HG03460 (cell line): ENCODE data around the gene CFAP107.
"Not testable (repeated sequence)": the region's sequence is repeated elsewhere in the genome, so short reads cannot be mapped to it uniquely, and the experiment has no call there.

ENCODE experiments used
- ATAC-seq: cut with Tn5 transposase; IDR thresholded peaks from one replicate; pipeline ENCODE4 v1.9.1; 2021; ENCODE audit not compliant: unreplicated experiment

Gene CFAP107

GRCh38 chr1:12745992-12746323, at the start of gene CFAP107:
Gene CFAP107 (plus strand): TSS chr1:12746200. CDS start chr1:12746431, 231 bp downstream.
- ATAC-seq = no peak

- no peak for ATAC-seq
Measured at GRCh38 chr1:12696658-12697057, 49.3 kb upstream of the CFAP107 start.

- no peak for ATAC-seq
Measured at GRCh38 chr1:12697397-12697796, 48.6 kb upstream of the CFAP107 start.

GRCh38 chr1:12703821-12704451, 42.1 kb upstream of the CFAP107 start:
- no peak for ATAC-seq

- ATAC-seq = no peak
Measured at GRCh38 chr1:12706061-12706460, 39.9 kb upstream of the CFAP107 start.

GRCh38 chr1:12708396-12709090, 37.5 kb upstream of the CFAP107 start:
- ATAC-seq = no peak

- no peak for ATAC-seq
Measured at GRCh38 chr1:12709091-12709491, 36.9 kb upstream of the CFAP107 start.

GRCh38 chr1:12709696-12710095, 36.3 kb upstream of the CFAP107 start:
- ATAC-seq = no peak

GRCh38 chr1:12711536-12711935, 34.5 kb upstream of the CFAP107 start:
- no peak for ATAC-seq

- ATAC-seq = no peak
Measured at GRCh38 chr1:12712076-12712475, 33.9 kb upstream of the CFAP107 start.

GRCh38 chr1:12712929-12713328, 33.1 kb upstream of the CFAP107 start:
- ATAC-seq = no peak

- not testable (repeated sequence) for ATAC-seq
Measured at GRCh38 chr1:12713651-12714050, 32.3 kb upstream of the CFAP107 start.

- no peak for ATAC-seq
Measured at GRCh38 chr1:12714710-12715475, 31.1 kb upstream of the CFAP107 start.

- ATAC-seq = no peak
Measured at GRCh38 chr1:12715896-12716437, 30.0 kb upstream of the CFAP107 start, which contains the start of gene AADACL3. Gene AADACL3 (plus strand): TSS chr1:12716110. CDS start chr1:12716177, 67 bp downstream.

- ATAC-seq = no peak
Measured at GRCh38 chr1:12717301-12717838, 28.6 kb upstream of the CFAP107 start.

GRCh38 chr1:12722626-12723025, 23.4 kb upstream of the CFAP107 start:
- no peak for ATAC-seq

- ATAC-seq = no peak
Measured at GRCh38 chr1:12728391-12728790, 17.6 kb upstream of the CFAP107 start.

- ATAC-seq = no peak
Measured at GRCh38 chr1:12730156-12730555, 15.8 kb upstream of the CFAP107 start.

- ATAC-seq = not testable (repeated sequence)
Measured at GRCh38 chr1:12731084-12731483, 14.9 kb upstream of the CFAP107 start.

- ATAC-seq = no peak
Measured at GRCh38 chr1:12734651-12735050, 11.3 kb upstream of the CFAP107 start.

GRCh38 chr1:12738934-12739333, 7.1 kb upstream of the CFAP107 start:
- no peak for ATAC-seq
